Measurements from ENCODE around the gene LGALS3. TPM values are rescaled to one million over a fixed set of nuclear protein-coding genes. Genes with fewer than 3 reads are reported as not detected.

Gene LGALS3
- total RNA-seq, 5 donors from 2014 or later (not counting 1 experiment from before 2014, with no cell fraction given) = 4.1 to 57.7 (median 35.8) TPM

DNA sequence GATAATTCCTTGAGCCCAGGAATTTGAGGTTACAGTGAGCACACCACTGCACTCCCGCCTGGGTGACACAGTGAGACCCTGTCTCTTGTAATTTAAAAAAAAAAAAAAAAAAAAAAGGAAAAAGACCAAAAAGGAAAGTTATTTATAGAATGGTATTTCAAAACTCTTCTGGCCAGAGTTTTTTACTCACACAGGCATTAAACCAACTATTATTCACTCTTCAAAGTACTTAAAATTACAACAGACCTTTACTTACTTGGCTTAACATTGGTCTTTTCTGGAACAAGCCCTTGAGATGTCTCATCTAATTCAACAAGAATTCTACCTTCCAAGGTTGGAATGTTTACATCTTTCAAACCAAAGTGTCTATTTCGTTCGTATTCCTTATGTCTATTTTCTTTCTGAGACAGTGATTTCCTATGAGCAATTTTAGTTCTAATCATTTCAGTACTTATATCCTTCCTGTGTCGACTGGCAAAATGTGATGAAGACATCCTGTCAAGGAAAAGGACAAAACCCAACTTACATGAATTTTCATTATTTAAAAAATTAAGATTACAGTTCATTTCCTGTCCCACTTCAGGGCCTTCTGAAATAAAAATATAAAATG is 59.7 kb downstream of the LGALS3 start:
- no peak overlapping the region for H3K4me3 ChIP-seq (ENCODE audit: control insufficient read depth in 1 of 2, extremely low read depth in 1 of 2, low read length in 1 of 2)
- Mint-ChIP-seq H3K4me3 (no peak overlapping the region), H3K27ac (no peak overlapping the region), H3K4me1 (peaks cover 13 to 20% (median 17%) of the 10 kb centered on the region in 3 donors), H3K36me3 (no peaks in the 10 kb centered on the region), H3K9me3 (no peaks in the 10 kb centered on the region), H3K27me3 (no peaks in the 10 kb centered on the region)
- CTCF ChIA-PET = no interaction called here
- no peaks in the 10 kb centered on the region for H3K27me3 ChIP-seq (replicated peaks in 1 of 2; ENCODE audit: control insufficient read depth in 2 of 2, extremely low read depth in 1 of 2, insufficient read depth in 2 of 2, low read length in 1 of 2)
- no CpG with 5 or more reads among the region's 4 CpGs for WGBS (ENCODE audit: insufficient coverage)
- DNase-seq = no peak
- no peaks in the 10 kb centered on the region for H3K36me3 ChIP-seq (ENCODE audit: control insufficient read depth in 2 of 2, extremely low read depth in 1 of 2, insufficient read depth in 1 of 2, low read length in 1 of 2)
- no peak overlapping the region for H3K27ac ChIP-seq (ENCODE audit: low read length)
- ATAC-seq (replicated peaks in 1 of 4) = no peak
- H3K9me3 ChIP-seq = no peaks in the 10 kb centered on the region
- H3K4me1 ChIP-seq (ENCODE audit: control insufficient read depth in 1 of 2, extremely low read depth in 1 of 2, insufficient read depth in 2 of 2, low read length in 2 of 2) = peaks cover 6 to 12% of the 10 kb centered on the region in 2 experiments
- POLR2A ChIA-PET = no interaction called here

GRCh38 chr14:55190906-55191202 is 61.8 kb downstream of the LGALS3 start:
- no peaks in the 10 kb centered on the region for H3K9me3 ChIP-seq
- Mint-ChIP-seq H3K27me3 (no peaks in the 10 kb centered on the region), H3K4me1 (peaks cover 13 to 20% (median 17%) of the 10 kb centered on the region in 3 donors), H3K36me3 (no peaks in the 10 kb centered on the region), H3K27ac (peak overlapping the region in 1 of 2 donors; percentile 30), H3K9me3 (no peaks in the 10 kb centered on the region), H3K4me3 (peak overlapping the region; percentile 81 to 89 (median 89))
- 0% methylated on average over 5 of the region's 8 CpGs for WGBS (ENCODE audit: insufficient coverage)
- H3K36me3 ChIP-seq (ENCODE audit: control insufficient read depth in 2 of 2, extremely low read depth in 1 of 2, insufficient read depth in 1 of 2, low read length in 1 of 2) = no peaks in the 10 kb centered on the region
- POLR2A ChIA-PET = interaction anchor here in 1 of 2 donors (0.6 kb wide), 3 partner anchors 10 to 1300 kb away, joined by 3 to 6 read pairs (median 5); no protein-coding TSS in a partner anchor
- H3K4me1 ChIP-seq (ENCODE audit: control insufficient read depth in 1 of 2, extremely low read depth in 1 of 2, insufficient read depth in 2 of 2, low read length in 2 of 2) = peaks cover 6 to 12% of the 10 kb centered on the region in 2 experiments
- CTCF ChIA-PET = interaction anchor here in 1 of 2 donors (0.6 kb wide), 1 partner anchor 156 kb away, joined by 3 read pairs; no protein-coding TSS in a partner anchor
- DNase-seq (no peak), ATAC-seq (replicated peaks in 1 of 4) (no peak)
- H3K4me3 ChIP-seq (ENCODE audit: control insufficient read depth in 1 of 2, extremely low read depth in 1 of 2, low read length in 1 of 2) = peak overlapping the region; percentile 57 to 83
- no peaks in the 10 kb centered on the region for H3K27me3 ChIP-seq (replicated peaks in 1 of 2; ENCODE audit: control insufficient read depth in 2 of 2, extremely low read depth in 1 of 2, insufficient read depth in 2 of 2, low read length in 1 of 2)
- H3K27ac ChIP-seq (ENCODE audit: low read length) = no peak overlapping the region

DNA sequence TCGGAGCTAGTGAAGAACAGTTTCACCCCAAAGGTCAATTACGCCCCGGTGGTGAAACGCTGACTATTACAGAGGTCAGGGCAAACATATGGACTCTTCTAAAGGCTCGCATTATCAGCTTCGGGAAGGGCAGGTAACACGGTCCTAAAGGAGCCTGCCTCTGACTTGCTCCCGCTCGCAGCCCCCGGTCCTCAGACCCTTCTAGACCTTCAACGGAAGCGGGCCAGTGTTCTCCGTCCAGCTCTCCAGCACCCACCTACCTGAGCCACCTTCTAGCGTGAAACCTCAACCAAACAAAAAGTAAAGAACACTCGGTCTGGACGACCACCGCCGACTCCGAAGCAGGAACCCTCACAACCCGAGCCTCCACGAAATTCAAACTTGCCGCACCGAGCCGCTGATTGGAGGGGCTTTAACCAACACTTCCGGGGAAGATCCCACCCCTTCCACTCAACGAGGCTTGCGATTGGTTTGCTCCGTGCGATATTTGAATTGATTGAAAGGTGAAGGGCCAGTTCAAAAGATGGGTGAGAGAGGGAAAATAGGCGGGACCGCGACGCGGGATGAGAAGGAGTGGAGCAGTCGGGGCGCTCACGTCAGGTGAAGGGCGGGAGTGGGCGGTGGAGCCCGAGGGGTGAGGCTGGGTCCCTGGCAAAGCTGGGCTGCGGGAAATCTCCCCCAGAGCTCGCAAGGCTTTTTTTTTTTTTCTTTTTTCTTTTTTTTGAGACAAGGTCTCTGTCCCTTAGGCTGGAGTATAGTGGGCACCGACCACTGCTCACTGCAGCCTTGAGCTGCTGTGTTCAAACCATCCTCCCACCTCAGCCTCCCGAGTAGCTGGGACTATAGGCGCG is 62.4 kb downstream of the LGALS3 start, which contains the start of gene DLGAP5:
TSS of gene DLGAP5 (minus strand) at position 383 of the 851 bp plus-strand sequence. CDS start 2,406 bp downstream, outside the sequence.
- peaks cover 13 to 20% (median 17%) of the 10 kb centered on the region in 3 donors for H3K4me1 Mint-ChIP-seq
- no peaks in the 10 kb centered on the region for H3K27me3 Mint-ChIP-seq
- peak within 1 kb of the TSS; percentile 81 to 89 (median 89) for H3K4me3 Mint-ChIP-seq
- no peaks in the 10 kb centered on the region for H3K9me3 Mint-ChIP-seq
- no peaks in the 10 kb centered on the region for H3K36me3 ChIP-seq (ENCODE audit: control insufficient read depth in 2 of 2, extremely low read depth in 1 of 2, insufficient read depth in 1 of 2, low read length in 1 of 2)
- H3K27ac Mint-ChIP-seq = peak within 1 kb of the TSS; percentile 30 to 49
- H3K4me1 ChIP-seq (ENCODE audit: control insufficient read depth in 1 of 2, extremely low read depth in 1 of 2, insufficient read depth in 2 of 2, low read length in 2 of 2) = peaks cover 6 to 12% of the 10 kb centered on the region in 2 experiments
- H3K27ac ChIP-seq (ENCODE audit: low read length) = peak within 1 kb of the TSS; percentile 35
- H3K9me3 ChIP-seq = no peaks in the 10 kb centered on the region
- 3% methylated on average over 32 of the region's 46 CpGs for WGBS (ENCODE audit: insufficient coverage)
- ATAC-seq (replicated peaks in 1 of 4) (peak; percentile 97 to 99 (median 98)), DNase-seq (peak; percentile 64 to 94 (median 83))
- peak within 1 kb of the TSS; percentile 57 to 83 for H3K4me3 ChIP-seq (ENCODE audit: control insufficient read depth in 1 of 2, extremely low read depth in 1 of 2, low read length in 1 of 2)
- POLR2A ChIA-PET = interaction anchor here in 1 of 2 donors (0.5 to 0.6 kb wide), 4 partner anchors 10 to 1299 kb away, joined by 3 to 8 read pairs (median 6); no protein-coding TSS in a partner anchor
- H3K36me3 Mint-ChIP-seq = no peaks in the 10 kb centered on the region
- no peaks in the 10 kb centered on the region for H3K27me3 ChIP-seq (replicated peaks in 1 of 2; ENCODE audit: control insufficient read depth in 2 of 2, extremely low read depth in 1 of 2, insufficient read depth in 2 of 2, low read length in 1 of 2)
- CTCF ChIA-PET = interaction anchor here in 1 of 2 donors (0.6 kb wide), 2 partner anchors 156 to 387 kb away, joined by 3 read pairs; no protein-coding TSS in a partner anchor

DNA sequence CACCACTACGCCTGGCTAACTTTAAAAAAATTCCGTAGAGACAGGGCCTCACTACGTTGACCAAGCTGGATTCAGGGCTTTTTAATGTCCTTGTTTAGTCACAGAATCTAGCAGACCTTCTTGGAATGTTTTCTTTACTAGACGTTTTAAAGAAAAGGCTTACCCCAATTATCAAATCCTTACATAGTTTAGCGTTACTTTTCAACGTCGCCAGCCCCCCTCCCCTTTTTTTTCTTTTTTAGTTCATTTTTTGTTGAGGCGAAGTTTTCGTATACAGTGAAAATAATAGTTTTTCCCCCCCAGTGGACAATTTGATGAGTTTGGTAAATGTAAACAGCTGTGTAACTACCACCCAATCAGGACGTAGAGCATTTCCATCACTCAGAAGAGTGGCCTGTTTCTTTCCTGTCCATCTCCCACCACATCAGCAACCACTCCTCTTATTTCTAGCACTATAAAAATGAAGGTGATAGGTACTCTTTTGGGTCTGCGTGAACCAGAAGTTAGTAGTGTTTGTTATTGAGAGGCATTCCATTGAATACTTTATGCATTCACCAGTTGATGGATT is 63.1 kb downstream of the LGALS3 start:
- peak overlapping the region; percentile 81 to 89 (median 89) for H3K4me3 Mint-ChIP-seq
- WGBS (ENCODE audit: insufficient coverage) = 38% methylated on average over 4 of the region's 11 CpGs
- H3K27ac Mint-ChIP-seq = peak overlapping the region in 1 of 2 donors; percentile 49
- no peaks in the 10 kb centered on the region for H3K36me3 Mint-ChIP-seq
- Histone ChIP-seq H3K9me3 (no peaks in the 10 kb centered on the region), H3K4me1 (ENCODE audit: control insufficient read depth in 1 of 2, extremely low read depth in 1 of 2, insufficient read depth in 2 of 2, low read length in 2 of 2) (peaks cover 6 to 12% of the 10 kb centered on the region in 2 experiments), H3K27ac (ENCODE audit: low read length) (peak overlapping the region; percentile 35), H3K4me3 (ENCODE audit: control insufficient read depth in 1 of 2, extremely low read depth in 1 of 2, low read length in 1 of 2) (peak overlapping the region; percentile 57 to 83), H3K36me3 (ENCODE audit: control insufficient read depth in 2 of 2, extremely low read depth in 1 of 2, insufficient read depth in 1 of 2, low read length in 1 of 2) (no peaks in the 10 kb centered on the region), H3K27me3 (replicated peaks in 1 of 2; ENCODE audit: control insufficient read depth in 2 of 2, extremely low read depth in 1 of 2, insufficient read depth in 2 of 2, low read length in 1 of 2) (no peaks in the 10 kb centered on the region)
- ChIA-PET CTCF (interaction anchor here in 1 of 2 donors (0.6 kb wide), 3 partner anchors 44 to 258 kb away, joined by 4 to 6 read pairs (median 5); no protein-coding TSS in a partner anchor), POLR2A (interaction anchor here in 1 of 2 donors (0.6 to 0.7 kb wide), 2 partner anchors 133 to 170 kb away, joined by 6 to 8 read pairs; no protein-coding TSS in a partner anchor)
- DNase-seq (no peak), ATAC-seq (replicated peaks in 1 of 4) (no peak)
- no peaks in the 10 kb centered on the region for H3K9me3 Mint-ChIP-seq
- H3K27me3 Mint-ChIP-seq = no peaks in the 10 kb centered on the region
- H3K4me1 Mint-ChIP-seq = peaks cover 13 to 20% (median 17%) of the 10 kb centered on the region in 3 donors

DNA sequence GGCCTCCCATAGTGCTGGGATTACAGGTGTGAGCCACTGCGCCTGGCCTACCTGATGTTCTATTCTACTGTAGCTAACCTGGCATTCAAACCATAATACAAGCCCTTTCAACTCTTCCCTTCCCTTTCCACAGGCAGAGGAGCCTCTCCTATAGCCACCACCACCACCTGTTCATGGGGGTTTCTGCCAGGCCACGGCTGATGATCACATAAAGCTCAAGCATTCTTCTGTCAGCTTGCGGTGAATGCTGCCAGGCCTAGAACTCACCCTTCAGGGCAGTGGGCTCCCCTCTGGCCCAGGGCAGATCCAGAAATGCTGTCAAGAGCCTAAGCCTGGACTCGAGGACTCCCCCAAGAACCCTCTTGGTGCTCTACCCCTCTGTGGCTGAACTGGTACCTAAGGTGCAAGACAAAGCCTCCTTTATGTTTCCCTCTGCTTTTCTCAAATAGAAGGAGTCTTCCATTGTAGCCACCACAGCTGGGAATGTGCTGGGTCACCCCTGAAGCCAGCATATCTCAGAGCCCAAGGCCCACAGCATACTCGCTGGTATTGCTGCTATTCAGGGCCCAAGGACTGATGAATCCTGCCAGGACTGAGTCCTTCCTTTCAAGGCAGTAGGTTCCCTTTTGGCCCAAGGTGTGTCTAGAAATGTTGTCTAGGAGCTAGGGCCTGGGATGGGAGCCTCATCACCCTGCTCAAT is 65.8 kb downstream of the LGALS3 start:
- Histone ChIP-seq H3K36me3 (ENCODE audit: control insufficient read depth in 2 of 2, extremely low read depth in 1 of 2, insufficient read depth in 1 of 2, low read length in 1 of 2) (no peaks in the 10 kb centered on the region), H3K4me1 (ENCODE audit: control insufficient read depth in 1 of 2, extremely low read depth in 1 of 2, insufficient read depth in 2 of 2, low read length in 2 of 2) (peaks cover 6 to 12% of the 10 kb centered on the region in 2 experiments), H3K27ac (ENCODE audit: low read length) (no peak overlapping the region), H3K27me3 (replicated peaks in 1 of 2; ENCODE audit: control insufficient read depth in 2 of 2, extremely low read depth in 1 of 2, insufficient read depth in 2 of 2, low read length in 1 of 2) (no peaks in the 10 kb centered on the region), H3K9me3 (no peaks in the 10 kb centered on the region), H3K4me3 (ENCODE audit: control insufficient read depth in 1 of 2, extremely low read depth in 1 of 2, low read length in 1 of 2) (no peak overlapping the region)
- POLR2A ChIA-PET = no interaction called here
- 89% methylated on average over 5 of the region's 5 CpGs for WGBS (ENCODE audit: insufficient coverage)
- Mint-ChIP-seq H3K4me1 (peaks cover 13 to 20% (median 17%) of the 10 kb centered on the region in 3 donors), H3K36me3 (no peaks in the 10 kb centered on the region), H3K9me3 (no peaks in the 10 kb centered on the region), H3K27me3 (peaks cover 0 to 2% of the 10 kb centered on the region in 2 donors), H3K4me3 (no peak overlapping the region), H3K27ac (no peak overlapping the region)
- CTCF ChIA-PET = interaction anchor here in 1 of 2 donors (0.6 kb wide), 1 partner anchor 150 kb away, joined by 3 read pairs; no protein-coding TSS in a partner anchor
- ATAC-seq (replicated peaks in 1 of 4) = no peak
- no peak for DNase-seq

All from T-cell (primary cell).